HCT116 (cell line): Measurements from ENCODE around the gene TMEM138. TPM values are rescaled to one million over a fixed set of nuclear protein-coding genes. Genes with fewer than 3 reads are reported as not detected.

Experiments
- ATAC-seq: fragments of 200-7000 bp; cut with Tn5 transposase; 2 replicates; pipeline ENCODE4 v1.9.1; 2020; ENCODE audit warnings: mild to moderate bottlenecking, moderate library complexity
- BruUV-seq: library from RNA; stranded (reverse); fragments of 400-500 nt; replicated peaks from 2 replicates; lab custom pipeline; 2021; lab: Mats Ljungman, UMichigan
- CTCF ChIA-PET: fragments of 300-600 bp; sonication (Branson Sonifier 250); formaldehyde crosslinking; loops from one replicate; lab custom pipeline; 2021; ENCODE audit warnings: antibody characterized with exemption; lab: Charles Lee
- POLR2A ChIA-PET: fragments of 300-600, 350-600 bp; sonication (Branson Sonifier 250); formaldehyde crosslinking; loops from one replicate; lab custom pipeline; 2021; ENCODE audit warnings: antibody characterized with exemption; lab: Charles Lee
- RAD21 ChIA-PET, 2 experiments: fragments of 300-600 bp; sonication (Branson Sonifier 250); formaldehyde crosslinking; loops; one replicate each; lab custom pipeline; 2023; ENCODE audit warnings: low total read pairs in 2 of 2; ENCODE audit not compliant: uncharacterized antibody in 2 of 2, unreplicated experiment in 2 of 2, low non-redundant PET in 1 of 2; lab: Charles Lee
- DNase-seq: peaks from one replicate; pipeline ENCODE4 v3.0.0-alpha.2; 2010; ENCODE audit warnings: low read depth, low spot score
- H2AFZ ChIP-seq: fragments of 200-600 bp; shearing (Covaris generic), sonication (generic); 2 replicates; pipeline ENCODE4 v1.6.1; 2017; ENCODE audit warnings: low read depth, mixed run types, mixed read lengths, antibody characterized with exemption, low read length; ENCODE audit not compliant: poor library complexity, severe bottlenecking
- H3K27ac ChIP-seq: 2 replicates; pipeline ENCODE4 v1.5.1; 2012; ENCODE audit warnings: low read depth, low read length
- H3K27me3 ChIP-seq: fragments of 200-600 bp; sonication (generic); 2 replicates; pipeline ENCODE4 v1.6.1; 2016; ENCODE audit warnings: mixed run types, low read length, mixed read lengths; ENCODE audit not compliant: insufficient read depth
- H3K36me3 ChIP-seq, 2 experiments: fragments of 200-500 bp in 1 of 2; fragments of 200-600 bp in 1 of 2; sonication (Bioruptor generic) in 1 of 2; sonication (generic) in 1 of 2; 2 replicates each; pipeline versions ENCODE4 v1.5.1 to v1.6.1; 2014 to 2016; ENCODE audit warnings: low read length in 2 of 2, inconsistent platforms in 1 of 2, mixed read lengths in 1 of 2, mixed run types in 1 of 2; ENCODE audit not compliant: insufficient read depth in 2 of 2, control insufficient read depth in 1 of 2
- H3K4me1 ChIP-seq, 2 experiments: fragments of 200-600 bp in 1 of 2; sonication (generic) in 1 of 2; 2 replicates each; pipeline versions ENCODE4 v1.5.1 to v1.6.1; 2012 to 2017; ENCODE audit warnings: low read length in 2 of 2, inconsistent platforms in 1 of 2, mild to moderate bottlenecking in 1 of 2, mixed read lengths in 1 of 2, mixed run types in 1 of 2, moderate library complexity in 1 of 2; ENCODE audit not compliant: insufficient read depth in 2 of 2, control insufficient read depth in 1 of 2
- H3K4me2 ChIP-seq: fragments of 200-600 bp; sonication (generic); 2 replicates; pipeline ENCODE4 v1.6.1; 2017; ENCODE audit warnings: mixed run types, low read length, mixed read lengths
- H3K4me3 ChIP-seq, 2 experiments: fragments of 200-600 bp in 1 of 2; sonication (generic) in 1 of 2; replicated peaks in 1 of 2; 2 replicates each; pipeline ENCODE4 v1.5.1; 2011 to 2016; ENCODE audit warnings: low read length in 2 of 2, control low read depth in 1 of 2, low read depth in 1 of 2, mild to moderate bottlenecking in 1 of 2, mixed read lengths in 1 of 2, mixed run types in 1 of 2
- H3K79me2 ChIP-seq: fragments of 200-600 bp; sonication (generic); 2 replicates; pipeline ENCODE4 v1.6.1; 2017; ENCODE audit warnings: mild to moderate bottlenecking, mixed run types, low read length, moderate library complexity, mixed read lengths; ENCODE audit not compliant: insufficient read depth
- H3K9ac ChIP-seq: fragments of 200-600 bp; sonication (generic); 2 replicates; pipeline ENCODE4 v1.6.1; 2016; ENCODE audit warnings: low read length, mixed read lengths
- H3K9me2 ChIP-seq: fragments of 200-600 bp; sonication (generic), shearing (Covaris generic); 2 replicates; pipeline ENCODE4 v1.6.1; 2017; ENCODE audit warnings: mixed run types, mild to moderate bottlenecking, moderate library complexity; ENCODE audit not compliant: insufficient read depth
- H3K9me3 ChIP-seq, 2 experiments: fragments of 200-500 bp in 1 of 2; fragments of 200-600 bp in 1 of 2; sonication (Bioruptor generic) in 1 of 2; sonication (generic) in 1 of 2; 2 replicates each; pipeline ENCODE4 v1.6.1; 2014 to 2017; ENCODE audit warnings: low read length in 2 of 2, mixed read lengths in 2 of 2, inconsistent platforms in 1 of 2, low read depth in 1 of 2, mild to moderate bottlenecking in 1 of 2, mixed run types in 1 of 2, moderate library complexity in 1 of 2; ENCODE audit not compliant: control insufficient read depth in 1 of 2, insufficient read depth in 1 of 2
- H4K20me1 ChIP-seq: fragments of 200-600 bp; sonication (generic), shearing (Covaris generic); 2 replicates; pipeline ENCODE4 v1.6.1; 2017; ENCODE audit warnings: mixed run types, mild to moderate bottlenecking, moderate library complexity; ENCODE audit not compliant: insufficient read depth
- ELF1 ChIP-seq: IDR thresholded peaks from 2 replicates; pipeline ENCODE4 v1.6.1; 2012; ENCODE audit warnings: low read depth, borderline replicate concordance
- FOSL1 ChIP-seq: IDR thresholded peaks from 2 replicates; pipeline ENCODE4 v1.6.1; 2012; ENCODE audit warnings: low read depth
- JUND ChIP-seq: IDR thresholded peaks from 2 replicates; pipeline ENCODE4 v1.6.1; 2012
- POLR2A ChIP-seq: IDR thresholded peaks from 2 replicates; pipeline ENCODE4 v1.7.0; 2011; ENCODE audit warnings: borderline replicate concordance; ENCODE audit not compliant: insufficient read depth, insufficient read length; ENCODE audit errors: extremely low read depth
- POLR2AphosphoS5 ChIP-seq: IDR thresholded peaks from 2 replicates; pipeline ENCODE4 v1.6.1; 2011; ENCODE audit warnings: mild to moderate bottlenecking, low read depth, low read length, moderate library complexity
- SIN3A ChIP-seq: IDR thresholded peaks from 2 replicates; pipeline ENCODE4 v1.6.1; 2012; ENCODE audit warnings: low read depth
- SP1 ChIP-seq: IDR thresholded peaks from 2 replicates; pipeline ENCODE4 v1.6.1; 2012; ENCODE audit warnings: low read depth
- TCF7L2 ChIP-seq: IDR thresholded peaks from 2 replicates; pipeline ENCODE4 v1.7.0; 2011; ENCODE audit warnings: borderline replicate concordance, inconsistent platforms; ENCODE audit not compliant: insufficient read depth, insufficient read length; ENCODE audit errors: extremely low read depth
- YY1 ChIP-seq: IDR thresholded peaks from 2 replicates; pipeline ENCODE4 v1.6.1; 2011; ENCODE audit warnings: low read length, low read depth, moderate library complexity, mild to moderate bottlenecking; ENCODE audit not compliant: insufficient replicate concordance; ENCODE audit errors: extremely low read depth
- intact Hi-C: fragments of 100-400 bp; cut with micrococcal nuclease; formaldehyde crosslinking; loops from 2 replicates; pipeline ENCODE4 v1.10.0; 2022
- total RNA-seq: library from RNA; stranded (reverse); gene quantifications from one replicate; pipeline ENCODE4 v1.2.1, GENCODE V29; 2021; ENCODE audit not compliant: unreplicated experiment
- TF ChIP-seq, protein P1 (sequence below): IDR thresholded peaks from 2 replicates; pipeline ENCODE4 v1.6.1; 2012
- TF ChIP-seq, protein P2 (sequence below): IDR thresholded peaks from 2 replicates; pipeline ENCODE4 v1.6.1; 2012; ENCODE audit warnings: low read depth
- TF ChIP-seq, protein P3 (sequence below): IDR thresholded peaks from 2 replicates; pipeline ENCODE4 v1.6.1; 2012

TMEM138 gene
- total RNA-seq, 1 experiment from 2014 or later, result 45.0 TPM

DNA sequence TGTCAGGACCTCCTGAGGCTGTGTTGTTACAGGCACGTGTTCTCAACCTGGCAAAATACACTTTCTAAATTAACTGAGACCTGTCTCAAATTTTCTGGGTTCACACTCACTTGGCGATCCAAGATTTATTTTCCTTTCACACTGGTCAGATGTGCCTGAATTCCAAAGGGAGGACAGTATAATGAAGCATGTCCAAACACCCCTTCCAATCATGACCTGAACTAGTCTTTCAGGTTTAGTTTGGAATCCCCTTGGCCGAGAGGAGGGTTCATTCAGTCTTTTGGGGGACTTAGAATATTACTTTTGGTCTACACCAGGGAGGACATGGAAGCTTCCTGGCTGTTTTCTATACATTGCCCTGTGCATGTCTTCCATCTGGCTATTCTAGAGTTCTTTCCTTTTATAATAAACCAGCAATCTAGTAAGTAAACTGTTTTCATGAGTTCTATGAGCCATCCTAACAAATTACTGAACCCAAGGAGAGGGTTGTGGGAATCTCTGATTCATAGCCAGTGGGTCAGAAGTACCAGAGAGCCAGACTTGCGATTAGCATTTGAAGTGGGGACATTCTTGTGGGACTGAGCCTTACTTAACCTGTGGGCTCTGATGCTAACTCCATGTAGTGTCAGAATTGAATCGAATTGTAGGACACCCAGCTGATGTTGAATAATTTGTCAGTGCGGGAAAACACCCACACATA lies 15.4 kb downstream of the TMEM138 start:
- ChIA-PET RAD21 (no interaction called here), CTCF (no interaction called here)

DNA sequence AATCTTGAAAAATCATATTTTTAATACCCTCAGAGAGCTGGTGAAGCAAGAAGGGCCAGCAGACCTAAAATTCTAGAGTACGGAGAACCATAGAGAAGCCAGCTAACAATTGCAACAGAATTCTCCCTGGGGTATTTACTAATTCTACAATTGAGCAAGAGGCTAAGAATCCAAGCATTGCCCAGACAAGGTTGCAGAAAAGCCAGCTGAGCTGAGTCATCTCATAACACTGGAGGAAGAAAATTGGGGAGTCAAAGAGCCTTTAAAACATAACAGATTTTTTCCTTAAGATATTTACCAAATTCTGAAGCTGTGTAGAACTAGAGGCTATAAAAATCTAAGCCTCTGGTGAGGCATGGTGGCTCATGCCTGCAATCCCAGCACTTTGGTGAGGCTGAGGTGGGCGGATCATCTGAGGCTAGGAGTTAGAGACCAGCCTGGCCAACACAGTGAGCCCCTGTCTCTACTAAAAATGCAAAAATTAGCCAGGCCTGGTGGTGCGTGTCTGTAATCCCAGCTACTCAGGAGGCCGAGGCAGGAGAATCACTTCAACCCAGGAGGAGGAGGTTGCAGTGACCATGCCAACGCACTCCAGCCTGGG lies 16.6 kb downstream of the TMEM138 start:
- H3K4me1 ChIP-seq, result no peaks in the 10 kb centered on the region
- no peaks in the 10 kb centered on the region for H3K79me2 ChIP-seq
- no peak overlapping the region for H3K9ac ChIP-seq
- H3K9me3 ChIP-seq, result no peaks in the 10 kb centered on the region
- H3K4me3 ChIP-seq, result no peak overlapping the region
- H3K27ac ChIP-seq, result no peak overlapping the region
- no peak overlapping the region for H3K4me2 ChIP-seq
- no peaks in the 10 kb centered on the region for H3K36me3 ChIP-seq
- intact Hi-C loops, result no loop called here
- ChIA-PET CTCF (interaction anchor here (1.1 kb wide), 1 partner anchor 43 kb away, joined by 4 read pairs; no protein-coding TSS in a partner anchor), POLR2A (interaction anchor here (1.1 kb wide), 1 partner anchor 16 kb away, joined by 3 read pairs; the partner anchor contains the start of gene TMEM138), RAD21 (no interaction called here)
- no peaks in the 10 kb centered on the region for H3K9me2 ChIP-seq
- H2AFZ ChIP-seq, result no peak overlapping the region
- ATAC-seq (no peak), DNase-seq (no peak)
- no TSS peak for BruUV-seq
- no peaks in the 10 kb centered on the region for H4K20me1 ChIP-seq
- H3K27me3 ChIP-seq, result no peaks in the 10 kb centered on the region
- TF ChIP-seq YY1, result no peak
- TF ChIP-seq, protein P1, sequence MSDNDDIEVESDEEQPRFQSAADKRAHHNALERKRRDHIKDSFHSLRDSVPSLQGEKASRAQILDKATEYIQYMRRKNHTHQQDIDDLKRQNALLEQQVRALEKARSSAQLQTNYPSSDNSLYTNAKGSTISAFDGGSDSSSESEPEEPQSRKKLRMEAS, result no peak
- TF ChIP-seq SP1, result no peak
- TF ChIP-seq POLR2A, result no peak
- TF ChIP-seq POLR2AphosphoS5, result no peak
- TF ChIP-seq, protein P2, sequence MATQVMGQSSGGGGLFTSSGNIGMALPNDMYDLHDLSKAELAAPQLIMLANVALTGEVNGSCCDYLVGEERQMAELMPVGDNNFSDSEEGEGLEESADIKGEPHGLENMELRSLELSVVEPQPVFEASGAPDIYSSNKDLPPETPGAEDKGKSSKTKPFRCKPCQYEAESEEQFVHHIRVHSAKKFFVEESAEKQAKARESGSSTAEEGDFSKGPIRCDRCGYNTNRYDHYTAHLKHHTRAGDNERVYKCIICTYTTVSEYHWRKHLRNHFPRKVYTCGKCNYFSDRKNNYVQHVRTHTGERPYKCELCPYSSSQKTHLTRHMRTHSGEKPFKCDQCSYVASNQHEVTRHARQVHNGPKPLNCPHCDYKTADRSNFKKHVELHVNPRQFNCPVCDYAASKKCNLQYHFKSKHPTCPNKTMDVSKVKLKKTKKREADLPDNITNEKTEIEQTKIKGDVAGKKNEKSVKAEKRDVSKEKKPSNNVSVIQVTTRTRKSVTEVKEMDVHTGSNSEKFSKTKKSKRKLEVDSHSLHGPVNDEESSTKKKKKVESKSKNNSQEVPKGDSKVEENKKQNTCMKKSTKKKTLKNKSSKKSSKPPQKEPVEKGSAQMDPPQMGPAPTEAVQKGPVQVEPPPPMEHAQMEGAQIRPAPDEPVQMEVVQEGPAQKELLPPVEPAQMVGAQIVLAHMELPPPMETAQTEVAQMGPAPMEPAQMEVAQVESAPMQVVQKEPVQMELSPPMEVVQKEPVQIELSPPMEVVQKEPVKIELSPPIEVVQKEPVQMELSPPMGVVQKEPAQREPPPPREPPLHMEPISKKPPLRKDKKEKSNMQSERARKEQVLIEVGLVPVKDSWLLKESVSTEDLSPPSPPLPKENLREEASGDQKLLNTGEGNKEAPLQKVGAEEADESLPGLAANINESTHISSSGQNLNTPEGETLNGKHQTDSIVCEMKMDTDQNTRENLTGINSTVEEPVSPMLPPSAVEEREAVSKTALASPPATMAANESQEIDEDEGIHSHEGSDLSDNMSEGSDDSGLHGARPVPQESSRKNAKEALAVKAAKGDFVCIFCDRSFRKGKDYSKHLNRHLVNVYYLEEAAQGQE, result no peak
- TF ChIP-seq, protein P3, sequence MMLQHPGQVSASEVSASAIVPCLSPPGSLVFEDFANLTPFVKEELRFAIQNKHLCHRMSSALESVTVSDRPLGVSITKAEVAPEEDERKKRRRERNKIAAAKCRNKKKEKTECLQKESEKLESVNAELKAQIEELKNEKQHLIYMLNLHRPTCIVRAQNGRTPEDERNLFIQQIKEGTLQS, result no peak
- TF ChIP-seq TCF7L2, result no peak
- TF ChIP-seq ELF1, result no peak
- TF ChIP-seq FOSL1, result no peak
- no peak for TF ChIP-seq JUND
- TF ChIP-seq SIN3A, result no peak

More for the DNA sequence above, 15.4 kb downstream of the TMEM138 start:
- ATAC-seq, result no peak
- H3K27ac ChIP-seq, result no peak overlapping the region
- POLR2A ChIA-PET, result no interaction called here
- H2AFZ ChIP-seq, result no peak overlapping the region
- no peaks in the 10 kb centered on the region for H4K20me1 ChIP-seq
- no peaks in the 10 kb centered on the region for H3K36me3 ChIP-seq
- DNase-seq, result no peak
- no peaks in the 10 kb centered on the region for H3K79me2 ChIP-seq
- BruUV-seq, result no TSS peak
- H3K4me3 ChIP-seq, result no peak overlapping the region
- intact Hi-C loops, result no loop called here
- H3K9ac ChIP-seq, result no peak overlapping the region
- no peaks in the 10 kb centered on the region for H3K4me1 ChIP-seq
- TF ChIP-seq YY1, result no peak
- TF ChIP-seq, protein P3, result no peak
- no peaks in the 10 kb centered on the region for H3K9me3 ChIP-seq
- no peaks in the 10 kb centered on the region for H3K9me2 ChIP-seq
- H3K4me2 ChIP-seq, result no peak overlapping the region
- no peaks in the 10 kb centered on the region for H3K27me3 ChIP-seq
